AG10803 (cell line): ENCODE results near the gene KCNN3.

ENCODE experiments used
- DNase-seq: peaks from one replicate; pipeline ENCODE4 v3.0.0; 2010; ENCODE audit warnings: low read depth
- H3K4me3 ChIP-seq: 2 replicates; pipeline ENCODE4 v1.5.1; 2011; ENCODE audit warnings: mild to moderate bottlenecking, low read length, control low read depth
- TF ChIP-seq, protein P1 (sequence below): conservative IDR thresholded peaks from 2 replicates; pipeline ENCODE4 v1.5.1; 2011; ENCODE audit warnings: mild to moderate bottlenecking, low read length, control low read depth, inconsistent platforms

The KCNN3 gene

DNA sequence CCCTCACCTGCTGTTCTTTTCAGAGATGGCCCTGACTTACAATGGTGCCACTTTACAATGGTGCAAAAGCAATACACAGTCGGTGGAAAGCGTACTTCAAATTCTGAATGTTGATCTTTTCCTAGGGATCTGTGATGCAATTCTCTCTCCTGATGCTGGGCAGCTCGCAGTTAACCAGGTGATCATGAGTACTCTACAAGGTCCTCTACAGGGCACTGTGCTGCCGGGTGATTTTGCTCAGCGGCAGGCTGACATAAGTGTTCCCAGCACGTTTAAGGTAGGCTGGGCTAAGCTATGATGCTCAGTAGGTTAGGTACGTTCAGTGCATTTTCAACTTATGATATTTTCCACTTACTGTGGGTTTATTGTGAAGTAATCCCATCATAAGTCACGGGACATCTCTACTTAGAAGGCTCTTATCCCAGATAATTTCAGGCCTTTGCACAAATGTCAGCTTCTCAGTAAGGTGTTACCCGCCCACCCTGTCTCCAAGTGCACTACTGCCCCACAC, 126.5 kb downstream of the KCNN3 start:
- no peak for DNase-seq
- TF ChIP-seq, protein P1, sequence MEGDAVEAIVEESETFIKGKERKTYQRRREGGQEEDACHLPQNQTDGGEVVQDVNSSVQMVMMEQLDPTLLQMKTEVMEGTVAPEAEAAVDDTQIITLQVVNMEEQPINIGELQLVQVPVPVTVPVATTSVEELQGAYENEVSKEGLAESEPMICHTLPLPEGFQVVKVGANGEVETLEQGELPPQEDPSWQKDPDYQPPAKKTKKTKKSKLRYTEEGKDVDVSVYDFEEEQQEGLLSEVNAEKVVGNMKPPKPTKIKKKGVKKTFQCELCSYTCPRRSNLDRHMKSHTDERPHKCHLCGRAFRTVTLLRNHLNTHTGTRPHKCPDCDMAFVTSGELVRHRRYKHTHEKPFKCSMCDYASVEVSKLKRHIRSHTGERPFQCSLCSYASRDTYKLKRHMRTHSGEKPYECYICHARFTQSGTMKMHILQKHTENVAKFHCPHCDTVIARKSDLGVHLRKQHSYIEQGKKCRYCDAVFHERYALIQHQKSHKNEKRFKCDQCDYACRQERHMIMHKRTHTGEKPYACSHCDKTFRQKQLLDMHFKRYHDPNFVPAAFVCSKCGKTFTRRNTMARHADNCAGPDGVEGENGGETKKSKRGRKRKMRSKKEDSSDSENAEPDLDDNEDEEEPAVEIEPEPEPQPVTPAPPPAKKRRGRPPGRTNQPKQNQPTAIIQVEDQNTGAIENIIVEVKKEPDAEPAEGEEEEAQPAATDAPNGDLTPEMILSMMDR: no peak
- H3K4me3 ChIP-seq: no peak overlapping the region

DNA sequence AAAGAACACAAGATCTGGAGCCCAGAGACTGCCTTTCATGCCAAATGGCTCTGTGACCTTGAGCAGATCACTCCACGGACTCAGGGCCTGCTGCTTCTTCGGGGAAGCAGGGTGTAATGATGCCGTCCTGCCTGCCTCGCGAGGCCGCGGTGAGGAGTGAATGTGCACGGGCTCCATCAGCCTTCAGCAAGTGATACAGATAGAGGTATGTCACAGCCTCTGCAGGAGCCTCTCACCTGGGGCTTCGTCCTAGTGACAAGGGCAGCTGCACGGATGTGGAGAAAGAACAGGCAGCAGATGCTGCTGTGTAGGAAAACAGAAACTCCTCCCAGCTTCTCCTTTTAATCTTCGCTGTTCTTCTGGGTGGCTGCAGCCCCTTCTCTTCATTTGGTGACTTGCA, 127.5 kb downstream of the KCNN3 start:
- H3K4me3 ChIP-seq: no peak overlapping the region
- TF ChIP-seq, protein P1: no peak
- DNase-seq: no peak

DNA sequence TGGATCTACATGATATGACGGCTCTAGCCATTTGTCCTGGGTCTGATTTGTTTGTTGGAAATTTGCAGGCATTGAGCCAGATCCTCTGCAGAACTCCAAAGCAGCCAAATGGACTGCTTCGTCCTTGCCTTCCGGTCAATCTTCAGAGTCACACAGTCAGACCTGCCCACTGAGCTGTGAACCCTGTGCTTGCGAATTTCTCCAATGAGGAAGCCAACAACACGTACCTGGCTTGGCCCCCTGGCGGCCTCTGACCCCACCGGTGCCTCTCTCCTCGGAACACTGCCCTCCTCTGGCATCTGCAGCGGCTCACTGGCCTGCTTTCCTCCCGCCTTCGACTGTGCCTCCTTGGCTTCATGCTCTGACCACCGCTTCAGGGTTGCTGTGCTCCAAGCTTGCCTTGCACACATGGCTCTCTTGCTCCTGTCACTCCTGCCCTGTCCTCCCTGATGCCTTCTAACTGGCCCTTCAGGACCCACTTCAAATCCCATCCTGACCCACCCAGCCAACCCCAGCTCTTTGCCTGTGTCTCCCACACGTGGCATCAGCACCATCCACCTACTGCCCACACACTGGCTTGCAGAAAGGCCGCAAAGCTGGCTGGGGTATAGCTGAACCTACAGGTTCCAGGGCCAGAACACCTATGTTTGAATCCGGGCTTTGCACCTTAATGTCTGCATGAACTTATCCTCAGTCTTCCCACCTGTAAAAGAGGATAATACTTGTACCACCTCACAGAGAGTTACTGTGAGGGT, 128.2 kb downstream of the KCNN3 start:
- TF ChIP-seq, protein P1: 0 out of 2 replicates have a peak, but pooled peaks have one; percentile 25
- peak; percentile 60 for DNase-seq
- no peak overlapping the region for H3K4me3 ChIP-seq

DNA sequence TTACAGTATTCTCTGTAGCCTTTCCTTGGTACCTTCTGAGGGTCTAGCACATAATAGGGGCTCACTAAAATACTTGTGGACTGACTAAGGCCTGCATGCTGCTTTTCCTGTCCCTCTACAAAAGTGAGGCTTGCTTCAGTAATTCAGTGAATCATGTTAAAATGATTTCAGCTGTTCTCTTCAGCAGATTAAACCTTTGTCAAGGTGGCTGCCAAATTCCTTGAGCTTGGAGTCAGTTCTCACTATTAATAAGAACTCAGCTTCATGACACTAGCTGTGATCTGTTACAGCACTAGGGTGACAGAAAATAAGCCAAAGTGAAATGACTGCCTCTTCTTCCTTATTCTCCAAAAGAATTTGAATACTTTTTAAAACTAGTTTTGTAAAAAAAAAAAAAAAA, 128.8 kb downstream of the KCNN3 start:
- no peak overlapping the region for H3K4me3 ChIP-seq
- TF ChIP-seq, protein P1: no peak
- DNase-seq: peak; percentile 77

DNA sequence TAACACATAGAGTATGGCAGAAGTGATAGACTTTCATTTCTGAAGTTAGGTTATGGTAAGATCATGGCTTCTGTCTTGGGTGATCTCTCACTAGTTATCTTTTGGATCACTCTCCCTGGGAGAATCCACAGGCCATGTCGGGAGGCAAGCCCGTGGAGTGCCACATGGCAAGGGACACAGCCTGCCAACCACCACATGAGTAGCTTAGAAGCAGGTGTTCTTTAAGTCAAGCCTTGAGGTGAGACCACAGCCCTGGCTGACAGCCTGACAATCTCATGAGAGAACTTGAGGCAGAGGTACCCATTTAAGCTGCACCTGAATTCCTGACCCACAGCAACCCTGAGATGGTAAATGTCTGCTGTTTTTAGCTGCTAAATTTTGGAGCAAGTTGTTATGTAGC, 130.4 kb downstream of the KCNN3 start:
- no peak for DNase-seq
- H3K4me3 ChIP-seq: no peak overlapping the region
- TF ChIP-seq, protein P1: no peak

DNA sequence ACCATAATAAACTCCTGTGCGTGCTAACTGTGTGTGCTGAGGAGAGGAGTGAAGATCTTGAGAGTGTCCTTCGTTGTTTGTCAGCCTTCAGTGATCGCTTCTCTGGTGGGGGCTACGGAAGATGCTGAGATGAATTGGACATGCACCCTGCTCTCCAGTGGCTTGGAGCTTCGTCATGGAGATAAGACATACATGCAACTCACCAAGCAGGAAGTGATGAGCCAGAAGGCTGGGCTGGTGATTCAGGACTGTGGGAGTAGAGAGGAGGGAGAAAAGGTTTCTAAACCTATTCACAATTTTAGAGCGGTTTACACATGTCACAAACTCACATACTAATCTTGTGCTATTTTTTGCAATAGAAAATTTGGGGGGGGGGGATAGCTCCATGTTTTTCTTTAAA, 133.2 kb downstream of the KCNN3 start:
- H3K4me3 ChIP-seq: no peak overlapping the region
- TF ChIP-seq, protein P1: no peak
- peak; percentile 71 for DNase-seq

DNA sequence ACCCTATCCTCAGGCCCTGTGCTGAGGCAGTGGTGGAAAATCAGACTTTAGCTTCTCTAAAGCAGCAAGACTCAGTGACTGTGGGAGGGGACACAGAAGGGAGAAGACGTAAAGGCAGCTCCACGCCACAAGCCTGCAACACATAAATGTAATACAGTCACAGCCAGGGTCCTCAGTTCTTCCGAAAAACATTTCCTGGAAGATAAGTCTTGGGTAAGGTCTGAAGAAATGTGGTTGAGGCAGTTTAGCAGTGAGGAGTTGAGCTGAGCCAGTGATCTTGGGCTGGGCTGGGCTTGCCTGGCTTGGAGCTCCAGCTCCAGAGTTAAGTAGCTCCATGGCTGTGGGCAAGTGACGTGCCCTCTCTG, 134.3 kb downstream of the KCNN3 start:
- TF ChIP-seq, protein P1: no peak
- DNase-seq: no peak
- H3K4me3 ChIP-seq: no peak overlapping the region
